ENCODE results near the gene SEL1L3. TPM values are rescaled to one million over a fixed set of nuclear protein-coding genes. Genes with fewer than 3 reads are reported as not detected.

Gene SEL1L3
- total RNA-seq, 1 donor from 2014 or later, result 70.5 TPM

DNA sequence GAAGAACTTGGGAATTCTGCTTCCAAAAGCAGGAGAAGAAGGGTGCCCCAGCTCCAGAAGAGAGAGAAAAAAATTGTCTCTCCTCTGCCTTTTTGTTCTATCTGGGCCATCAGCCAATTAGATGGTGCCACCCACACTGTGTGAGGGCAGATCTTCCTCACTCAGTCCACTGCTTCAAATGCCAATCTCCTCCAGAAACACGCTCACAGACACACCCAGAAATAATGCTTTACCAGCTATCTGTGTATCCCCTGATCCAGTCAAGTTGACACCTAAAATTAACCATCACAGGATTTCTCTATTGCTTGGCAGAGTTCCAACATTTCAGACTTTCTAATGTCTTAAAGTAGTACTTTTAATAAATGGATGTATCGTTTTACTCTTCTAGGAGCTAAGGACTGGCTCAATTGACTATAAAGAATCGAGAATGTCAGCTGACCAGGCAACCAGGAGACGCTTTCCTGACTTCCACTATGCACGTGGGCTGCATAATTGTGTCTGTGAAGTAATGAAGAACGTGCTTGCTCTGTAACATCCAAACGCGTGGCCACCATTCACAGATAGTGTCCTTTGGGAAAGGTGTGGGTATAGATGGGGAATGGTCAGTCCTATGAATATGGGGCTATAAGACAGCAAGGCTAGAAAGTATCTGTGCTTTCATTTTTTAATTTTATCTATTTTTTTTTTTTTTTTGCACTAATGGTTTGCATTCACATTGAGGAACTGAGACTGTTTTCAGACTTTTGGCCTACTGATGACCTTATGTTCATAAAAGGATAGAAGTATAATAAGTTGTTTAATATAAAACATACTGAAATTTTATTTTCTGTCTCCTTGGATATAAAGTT, 41.3 kb upstream of the SEL1L3 start:
- H3K9me3 ChIP-seq, result no peaks in the 10 kb centered on the region
- DNase-seq, result no peak
- no peak for TF ChIP-seq CTCF (IDR thresholded peaks at IDR 0.05)
- peak in 1 of 2 donors; percentile 31 for ATAC-seq
- H3K4me1 ChIP-seq, result no peaks in the 10 kb centered on the region
- H3K36me3 ChIP-seq, result no peaks in the 10 kb centered on the region
- H3K27me3 ChIP-seq (ENCODE audit: low read depth), result no peaks in the 10 kb centered on the region
- H3K4me3 ChIP-seq, result no peak overlapping the region
- intact Hi-C loops (cut with DNase I), result no loop called here
- H3K27ac ChIP-seq, result no peak overlapping the region

DNA sequence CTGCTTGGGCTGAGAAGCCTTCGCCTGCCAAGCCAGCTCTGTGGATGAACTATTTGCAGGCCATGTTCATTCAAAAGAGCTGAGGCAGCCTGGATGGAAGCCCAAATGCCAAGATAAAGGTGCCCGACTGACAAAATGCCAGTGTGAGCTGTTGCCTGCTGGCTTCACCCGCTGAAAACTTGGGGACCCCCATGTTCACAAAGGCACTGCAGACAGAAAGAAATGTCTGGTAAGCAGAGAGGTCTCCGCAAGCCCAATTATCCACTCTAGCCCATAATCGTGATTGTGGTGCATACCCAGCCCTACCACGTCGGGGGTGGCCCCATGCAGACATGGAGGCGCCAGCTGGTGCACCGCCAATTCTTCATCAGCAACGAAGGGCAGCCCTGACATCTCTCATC, 38.2 kb upstream of the SEL1L3 start:
- Histone ChIP-seq H3K27me3 (ENCODE audit: low read depth) (no peaks in the 10 kb centered on the region), H3K27ac (no peak overlapping the region), H3K4me3 (no peak overlapping the region), H3K9me3 (no peaks in the 10 kb centered on the region), H3K4me1 (no peaks in the 10 kb centered on the region), H3K36me3 (no peaks in the 10 kb centered on the region)
- no peak for TF ChIP-seq CTCF (IDR thresholded peaks at IDR 0.05)
- intact Hi-C loops (cut with DNase I), result no loop called here
- no peak for ATAC-seq
- no peak for DNase-seq

- Histone ChIP-seq H3K9me3 (no peaks in the 10 kb centered on the region), H3K4me3 (no peak overlapping the region), H3K4me1 (no peaks in the 10 kb centered on the region), H3K36me3 (no peaks in the 10 kb centered on the region), H3K27me3 (ENCODE audit: low read depth) (no peaks in the 10 kb centered on the region), H3K27ac (no peak overlapping the region)
- ATAC-seq (no peak), DNase-seq (no peak)
- TF ChIP-seq CTCF (IDR thresholded peaks at IDR 0.05), result no peak
- intact Hi-C loops (cut with DNase I), result no loop called here
Measured at GRCh38 chr4:25900310-25900709, 37.5 kb upstream of the SEL1L3 start.

GRCh38 chr4:25896776-25897539, 34.2 kb upstream of the SEL1L3 start:
- Histone ChIP-seq H3K27me3 (ENCODE audit: low read depth) (no peaks in the 10 kb centered on the region), H3K27ac (no peak overlapping the region), H3K36me3 (no peaks in the 10 kb centered on the region), H3K4me3 (no peak overlapping the region), H3K9me3 (no peaks in the 10 kb centered on the region), H3K4me1 (no peaks in the 10 kb centered on the region)
- intact Hi-C loops (cut with DNase I), result no loop called here
- ATAC-seq (peak; percentile 89), DNase-seq (no peak)
- no peak for TF ChIP-seq CTCF (IDR thresholded peaks at IDR 0.05)

DNA sequence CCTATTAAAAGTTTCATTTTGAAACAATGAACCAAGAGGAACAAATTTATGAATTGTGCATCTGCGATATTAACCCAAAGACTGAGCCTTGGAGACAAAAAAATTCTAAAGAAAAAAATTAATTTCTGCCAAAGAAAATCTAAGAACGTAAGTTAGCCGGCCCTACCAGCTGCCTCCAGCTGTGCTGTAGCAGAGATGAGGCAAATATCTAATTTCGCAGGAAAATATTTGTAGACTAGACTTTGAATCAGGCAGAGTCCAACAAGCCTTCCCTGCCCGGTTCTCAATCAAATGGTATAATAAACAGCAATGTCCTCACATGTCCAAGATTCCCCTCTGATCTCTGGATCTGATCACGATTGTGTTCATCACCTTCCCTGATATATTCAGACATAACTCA, 30.0 kb upstream of the SEL1L3 start:
- intact Hi-C loops (cut with DNase I), result no loop called here
- Histone ChIP-seq H3K27me3 (ENCODE audit: low read depth) (no peaks in the 10 kb centered on the region), H3K4me3 (no peak overlapping the region), H3K9me3 (no peaks in the 10 kb centered on the region), H3K36me3 (no peaks in the 10 kb centered on the region), H3K27ac (no peak overlapping the region), H3K4me1 (no peaks in the 10 kb centered on the region)
- DNase-seq, result no peak
- no peak for TF ChIP-seq CTCF (IDR thresholded peaks at IDR 0.05)
- no peak for ATAC-seq

Measured in lower lobe of right lung (tissue), 2 donors.